ENCODE data around the gene DTNB. TPM values are rescaled to one million over a fixed set of nuclear protein-coding genes. Genes with fewer than 3 reads are reported as not detected.

Gene DTNB
- polyA plus RNA-seq, 1 donor from 2014 or later = 22.5 TPM

GRCh38 chr2:25543939-25544338 is 129.4 kb downstream of the DTNB start:
- no peaks in the 10 kb centered on the region for H3K36me3 ChIP-seq (ENCODE audit: insufficient read depth, low read length)
- H4K20me1 ChIP-seq (ENCODE audit: insufficient read depth) = no peaks in the 10 kb centered on the region
- no peaks in the 10 kb centered on the region for H3K9me2 ChIP-seq (ENCODE audit: insufficient read depth, low read length)
- H3K9me3 ChIP-seq (ENCODE audit: low read length) = no peaks in the 10 kb centered on the region
- no peak overlapping the region for H3K4me2 ChIP-seq (ENCODE audit: low read length)
- no peak overlapping the region for H2AFZ ChIP-seq (ENCODE audit: low read depth, low read length)
- no peak overlapping the region for H3K27ac ChIP-seq (ENCODE audit: low read length)
- no peak overlapping the region for H3K4me3 ChIP-seq (ENCODE audit: low read length)
- H3K79me2 ChIP-seq (replicated peaks; ENCODE audit: insufficient read depth, low read length) = no peaks in the 10 kb centered on the region
- H3F3A ChIP-seq (ENCODE audit: insufficient read depth, low read length, poor library complexity, severe bottlenecking) = no peaks in the 10 kb centered on the region
- TF ChIP-seq CTCF (IDR thresholded peaks at IDR 0.05; ENCODE audit: poor library complexity, severe bottlenecking) = no peak
- no peak for TF ChIP-seq TAF1 (IDR thresholded peaks at IDR 0.05; ENCODE audit: low read depth)
- TF ChIP-seq EP300 (conservative IDR thresholded peaks at IDR 0.05; ENCODE audit: poor library complexity, severe bottlenecking) = no peak
- no peak for TF ChIP-seq RAD21 (conservative IDR thresholded peaks at IDR 0.05)
- no peak for TF ChIP-seq POLR2AphosphoS5 (IDR thresholded peaks at IDR 0.05)
- no peak for TF ChIP-seq REST (IDR thresholded peaks at IDR 0.05; ENCODE audit: borderline replicate concordance)
- TF ChIP-seq EZH2 (IDR thresholded peaks at IDR 0.05; ENCODE audit: borderline replicate concordance, insufficient read depth, low read length, poor library complexity, severe bottlenecking) = no peak
- no peak for TF ChIP-seq MXI1 (conservative IDR thresholded peaks at IDR 0.05; ENCODE audit: poor library complexity, severe bottlenecking)
- TF ChIP-seq SMC3 (conservative IDR thresholded peaks at IDR 0.05; ENCODE audit: poor library complexity) = no peak
- H3K9ac ChIP-seq (ENCODE audit: low read length) = no peak overlapping the region
- no peaks in the 10 kb centered on the region for H3K27me3 ChIP-seq (ENCODE audit: insufficient read depth, low read depth, low read length)

- no peak overlapping the region for H3K27ac ChIP-seq (ENCODE audit: low read length)
- H2AFZ ChIP-seq (ENCODE audit: low read depth, low read length) = no peak overlapping the region
- H3K4me2 ChIP-seq (ENCODE audit: low read length) = no peak overlapping the region
- no peaks in the 10 kb centered on the region for H3K9me2 ChIP-seq (ENCODE audit: insufficient read depth, low read length)
- H3K4me3 ChIP-seq (ENCODE audit: low read length) = no peak overlapping the region
- no peaks in the 10 kb centered on the region for H3K27me3 ChIP-seq (ENCODE audit: insufficient read depth, low read depth, low read length)
- no peaks in the 10 kb centered on the region for H4K20me1 ChIP-seq (ENCODE audit: insufficient read depth)
- H3K79me2 ChIP-seq (replicated peaks; ENCODE audit: insufficient read depth, low read length) = no peaks in the 10 kb centered on the region
- TF ChIP-seq CTCF (IDR thresholded peaks at IDR 0.05; ENCODE audit: poor library complexity, severe bottlenecking) = no peak
- TF ChIP-seq MXI1 (conservative IDR thresholded peaks at IDR 0.05; ENCODE audit: poor library complexity, severe bottlenecking) = no peak
- no peak for TF ChIP-seq REST (IDR thresholded peaks at IDR 0.05; ENCODE audit: borderline replicate concordance)
- TF ChIP-seq SMC3 (conservative IDR thresholded peaks at IDR 0.05; ENCODE audit: poor library complexity) = no peak
- TF ChIP-seq RAD21 (conservative IDR thresholded peaks at IDR 0.05) = no peak
- no peak for TF ChIP-seq TAF1 (IDR thresholded peaks at IDR 0.05; ENCODE audit: low read depth)
- TF ChIP-seq EP300 (conservative IDR thresholded peaks at IDR 0.05; ENCODE audit: poor library complexity, severe bottlenecking) = no peak
- no peak for TF ChIP-seq EZH2 (IDR thresholded peaks at IDR 0.05; ENCODE audit: borderline replicate concordance, insufficient read depth, low read length, poor library complexity, severe bottlenecking)
- no peak for TF ChIP-seq POLR2AphosphoS5 (IDR thresholded peaks at IDR 0.05)
- H3K36me3 ChIP-seq (ENCODE audit: insufficient read depth, low read length) = no peaks in the 10 kb centered on the region
- H3F3A ChIP-seq (ENCODE audit: insufficient read depth, low read length, poor library complexity, severe bottlenecking) = no peaks in the 10 kb centered on the region
- H3K9ac ChIP-seq (ENCODE audit: low read length) = no peak overlapping the region
- H3K9me3 ChIP-seq (ENCODE audit: low read length) = no peaks in the 10 kb centered on the region
These were observed 132.0 kb downstream of the DTNB start for GRCh38 chr2:25541378-25541777.
